ENCODE measurements around the gene MYO15A.

MYO15A gene

GRCh38 chr17:18105595-18105994 lies 3.0 kb upstream of the MYO15A start:
- DNase-seq (ENCODE audit: low spot score): no peak

GRCh38 chr17:18106211-18106610 lies 2.3 kb upstream of the MYO15A start:
- DNase-seq (ENCODE audit: low spot score): no peak

GRCh38 chr17:18107061-18107790 lies 1.3 kb upstream of the MYO15A start:
- no peak for DNase-seq (ENCODE audit: low spot score)

GRCh38 chr17:18107971-18108370 lies 585 bp upstream of the MYO15A start:
- DNase-seq (ENCODE audit: low spot score): no peak

GRCh38 chr17:18109935-18110485 lies 1.5 kb downstream of the MYO15A start:
- no peak for DNase-seq (ENCODE audit: low spot score)

- no peak for DNase-seq (ENCODE audit: low spot score)
Measured at GRCh38 chr17:18110636-18111145, 2.1 kb downstream of the MYO15A start.

- DNase-seq (ENCODE audit: low spot score): no peak
Measured at GRCh38 chr17:18111330-18111971, 2.9 kb downstream of the MYO15A start.

- no peak for DNase-seq (ENCODE audit: low spot score)
Measured at GRCh38 chr17:18115517-18115916, 7.0 kb downstream of the MYO15A start.

GRCh38 chr17:18116078-18116477 lies 7.5 kb downstream of the MYO15A start:
- DNase-seq (ENCODE audit: low spot score): no peak

- DNase-seq (ENCODE audit: low spot score): no peak
Measured at GRCh38 chr17:18117533-18117932, 9.0 kb downstream of the MYO15A start.

GRCh38 chr17:18117982-18118975 lies 9.7 kb downstream of the MYO15A start:
- no peak for DNase-seq (ENCODE audit: low spot score)

GRCh38 chr17:18119166-18119745 lies 10.7 kb downstream of the MYO15A start:
- DNase-seq (ENCODE audit: low spot score): no peak

GRCh38 chr17:18119938-18120337 lies 11.4 kb downstream of the MYO15A start:
- DNase-seq (ENCODE audit: low spot score): no peak

- no peak for DNase-seq (ENCODE audit: low spot score)
Measured at GRCh38 chr17:18120461-18121017, 12.0 kb downstream of the MYO15A start.

GRCh38 chr17:18121144-18121910 lies 12.8 kb downstream of the MYO15A start:
- DNase-seq (ENCODE audit: low spot score): no peak

GRCh38 chr17:18122990-18123753 lies 14.6 kb downstream of the MYO15A start:
- no peak for DNase-seq (ENCODE audit: low spot score)

GRCh38 chr17:18124345-18125126 lies 16.0 kb downstream of the MYO15A start:
- no peak for DNase-seq (ENCODE audit: low spot score)

- DNase-seq (ENCODE audit: low spot score): no peak
Measured at GRCh38 chr17:18129041-18129502, 20.5 kb downstream of the MYO15A start.

- DNase-seq (ENCODE audit: low spot score): no peak
Measured at GRCh38 chr17:18132711-18133110, 24.2 kb downstream of the MYO15A start.
